HL-60 (cell line): ENCODE measurements around the gene KCMF1.

ENCODE experiments used
- DNase-seq, 2 experiments: peaks; one replicate each; pipeline ENCODE4 v3.0.0-alpha.2; 2010 to 2020; ENCODE audit warnings: low read depth in 1 of 2, low spot score in 1 of 2
- H3K27ac ChIP-seq: fragments of 250-450 bp; sonication (Bioruptor Pico); replicated peaks from 2 replicates; pipeline ENCODE4 v1.5.1; 2020; ENCODE audit warnings: mild to moderate bottlenecking, moderate library complexity
- H3K27me3 ChIP-seq: fragments of 250-450 bp; sonication (Bioruptor Pico); 2 replicates; pipeline ENCODE4 v1.5.1; 2021; ENCODE audit warnings: mild to moderate bottlenecking, moderate library complexity; ENCODE audit not compliant: insufficient read depth, poor library complexity, severe bottlenecking
- H3K4me3 ChIP-seq: replicated peaks from 2 replicates; pipeline ENCODE4 v1.5.1; 2011; ENCODE audit warnings: mild to moderate bottlenecking, control low read depth, low read length; ENCODE audit not compliant: insufficient read depth
- GABPA ChIP-seq: IDR thresholded peaks from 2 replicates; pipeline ENCODE4 v1.6.1; 2012; ENCODE audit warnings: low read depth
- POLR2AphosphoS5 ChIP-seq: IDR thresholded peaks from 2 replicates; pipeline ENCODE4 v1.6.1; 2012; ENCODE audit warnings: low read depth
- SPI1 ChIP-seq: IDR thresholded peaks from 2 replicates; pipeline ENCODE4 v1.6.1; 2012; ENCODE audit warnings: low read depth, mild to moderate bottlenecking, borderline replicate concordance
- TF ChIP-seq, protein P1 (sequence below): IDR thresholded peaks from one replicate; pipeline ENCODE4 v1.5.1; 2011; ENCODE audit warnings: low read length, control low read depth, inconsistent platforms; ENCODE audit not compliant: insufficient read depth
- TF ChIP-seq, protein P2 (sequence below): IDR thresholded peaks from 2 replicates; pipeline ENCODE4 v1.6.1; 2012; ENCODE audit warnings: low read depth; ENCODE audit not compliant: insufficient replicate concordance

The KCMF1 gene

DNA sequence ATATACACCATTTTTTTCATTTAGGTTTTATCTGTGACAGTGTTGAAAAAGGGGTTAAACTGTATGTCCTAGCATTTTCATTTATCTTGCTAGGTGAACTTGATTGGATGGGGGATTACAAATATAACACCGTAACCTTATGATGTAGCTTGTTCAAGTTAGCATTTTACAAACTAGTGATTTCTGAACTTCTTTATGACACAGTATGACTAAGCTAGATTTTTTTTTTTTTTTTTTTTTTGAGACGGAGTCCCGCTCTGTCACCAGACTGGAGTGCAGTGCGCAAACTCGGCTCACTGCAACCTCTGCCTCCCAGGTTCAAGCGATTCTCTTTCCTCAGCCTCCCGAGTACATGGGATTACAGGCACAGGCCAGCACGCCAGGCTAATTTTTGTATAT, 47.1 kb downstream of the KCMF1 start:
- Histone ChIP-seq H3K27me3 (no peaks in the 10 kb centered on the region), H3K4me3 (no peak overlapping the region), H3K27ac (no peak overlapping the region)
- DNase-seq: no peak
- TF ChIP-seq SPI1 (no peak), GABPA (no peak), POLR2AphosphoS5 (no peak)
- TF ChIP-seq, protein P1, sequence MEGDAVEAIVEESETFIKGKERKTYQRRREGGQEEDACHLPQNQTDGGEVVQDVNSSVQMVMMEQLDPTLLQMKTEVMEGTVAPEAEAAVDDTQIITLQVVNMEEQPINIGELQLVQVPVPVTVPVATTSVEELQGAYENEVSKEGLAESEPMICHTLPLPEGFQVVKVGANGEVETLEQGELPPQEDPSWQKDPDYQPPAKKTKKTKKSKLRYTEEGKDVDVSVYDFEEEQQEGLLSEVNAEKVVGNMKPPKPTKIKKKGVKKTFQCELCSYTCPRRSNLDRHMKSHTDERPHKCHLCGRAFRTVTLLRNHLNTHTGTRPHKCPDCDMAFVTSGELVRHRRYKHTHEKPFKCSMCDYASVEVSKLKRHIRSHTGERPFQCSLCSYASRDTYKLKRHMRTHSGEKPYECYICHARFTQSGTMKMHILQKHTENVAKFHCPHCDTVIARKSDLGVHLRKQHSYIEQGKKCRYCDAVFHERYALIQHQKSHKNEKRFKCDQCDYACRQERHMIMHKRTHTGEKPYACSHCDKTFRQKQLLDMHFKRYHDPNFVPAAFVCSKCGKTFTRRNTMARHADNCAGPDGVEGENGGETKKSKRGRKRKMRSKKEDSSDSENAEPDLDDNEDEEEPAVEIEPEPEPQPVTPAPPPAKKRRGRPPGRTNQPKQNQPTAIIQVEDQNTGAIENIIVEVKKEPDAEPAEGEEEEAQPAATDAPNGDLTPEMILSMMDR: no peak
- TF ChIP-seq, protein P2, sequence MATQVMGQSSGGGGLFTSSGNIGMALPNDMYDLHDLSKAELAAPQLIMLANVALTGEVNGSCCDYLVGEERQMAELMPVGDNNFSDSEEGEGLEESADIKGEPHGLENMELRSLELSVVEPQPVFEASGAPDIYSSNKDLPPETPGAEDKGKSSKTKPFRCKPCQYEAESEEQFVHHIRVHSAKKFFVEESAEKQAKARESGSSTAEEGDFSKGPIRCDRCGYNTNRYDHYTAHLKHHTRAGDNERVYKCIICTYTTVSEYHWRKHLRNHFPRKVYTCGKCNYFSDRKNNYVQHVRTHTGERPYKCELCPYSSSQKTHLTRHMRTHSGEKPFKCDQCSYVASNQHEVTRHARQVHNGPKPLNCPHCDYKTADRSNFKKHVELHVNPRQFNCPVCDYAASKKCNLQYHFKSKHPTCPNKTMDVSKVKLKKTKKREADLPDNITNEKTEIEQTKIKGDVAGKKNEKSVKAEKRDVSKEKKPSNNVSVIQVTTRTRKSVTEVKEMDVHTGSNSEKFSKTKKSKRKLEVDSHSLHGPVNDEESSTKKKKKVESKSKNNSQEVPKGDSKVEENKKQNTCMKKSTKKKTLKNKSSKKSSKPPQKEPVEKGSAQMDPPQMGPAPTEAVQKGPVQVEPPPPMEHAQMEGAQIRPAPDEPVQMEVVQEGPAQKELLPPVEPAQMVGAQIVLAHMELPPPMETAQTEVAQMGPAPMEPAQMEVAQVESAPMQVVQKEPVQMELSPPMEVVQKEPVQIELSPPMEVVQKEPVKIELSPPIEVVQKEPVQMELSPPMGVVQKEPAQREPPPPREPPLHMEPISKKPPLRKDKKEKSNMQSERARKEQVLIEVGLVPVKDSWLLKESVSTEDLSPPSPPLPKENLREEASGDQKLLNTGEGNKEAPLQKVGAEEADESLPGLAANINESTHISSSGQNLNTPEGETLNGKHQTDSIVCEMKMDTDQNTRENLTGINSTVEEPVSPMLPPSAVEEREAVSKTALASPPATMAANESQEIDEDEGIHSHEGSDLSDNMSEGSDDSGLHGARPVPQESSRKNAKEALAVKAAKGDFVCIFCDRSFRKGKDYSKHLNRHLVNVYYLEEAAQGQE: no peak

DNA sequence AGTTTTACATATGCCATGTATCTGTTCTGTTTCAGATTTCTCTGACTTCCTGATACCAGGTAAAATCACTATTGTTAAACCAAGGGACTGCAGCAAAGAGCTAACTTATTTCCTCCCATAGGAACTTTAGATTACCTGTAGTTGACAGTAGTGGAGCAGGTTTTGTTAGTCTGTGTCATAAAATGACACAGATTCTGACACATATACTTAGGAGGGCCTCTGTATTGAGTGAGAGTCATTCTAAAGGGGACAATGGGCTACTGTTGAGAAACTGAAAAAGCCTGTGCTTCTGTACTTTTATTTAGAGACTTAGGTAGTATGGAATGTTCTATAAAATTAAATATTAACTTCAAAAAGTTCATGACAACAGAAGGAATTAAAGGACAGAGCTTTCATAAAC, 48.2 kb downstream of the KCMF1 start:
- no peak for DNase-seq
- H3K4me3 ChIP-seq: no peak overlapping the region
- no peak overlapping the region for H3K27ac ChIP-seq
- TF ChIP-seq GABPA (no peak), POLR2AphosphoS5 (no peak), SPI1 (no peak)
- TF ChIP-seq, protein P1: no peak
- TF ChIP-seq, protein P2: no peak
- H3K27me3 ChIP-seq: no peaks in the 10 kb centered on the region

DNA sequence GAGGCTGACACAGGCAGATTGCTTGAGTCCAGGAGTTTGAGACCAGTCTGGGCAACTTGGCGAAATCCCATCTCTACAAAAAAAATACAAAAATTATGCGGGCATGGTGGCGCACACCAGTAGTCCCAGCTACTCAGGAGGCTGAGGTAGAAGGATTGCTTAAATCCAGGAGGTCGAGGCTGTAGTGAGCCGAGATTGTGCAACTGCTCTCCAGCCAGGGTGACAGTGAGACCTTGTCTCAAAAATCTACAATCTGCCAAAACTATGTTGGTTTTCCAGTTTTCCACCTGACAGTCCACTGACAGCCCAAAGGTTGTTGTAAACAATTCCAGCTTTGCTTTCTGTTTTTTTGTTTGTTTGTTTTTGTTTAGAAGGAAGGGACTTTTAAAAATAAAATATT, 51.3 kb downstream of the KCMF1 start:
- no peak overlapping the region for H3K4me3 ChIP-seq
- no peak overlapping the region for H3K27ac ChIP-seq
- TF ChIP-seq GABPA: no peak
- TF ChIP-seq, protein P2: no peak
- TF ChIP-seq, protein P1: no peak
- no peak for TF ChIP-seq SPI1
- TF ChIP-seq POLR2AphosphoS5: no peak
- DNase-seq: no peak
- H3K27me3 ChIP-seq: no peaks in the 10 kb centered on the region
